Measurements from ENCODE around the gene BEGAIN. TPM values are rescaled to one million over a fixed set of nuclear protein-coding genes. Genes with fewer than 3 reads are reported as not detected.

Gene BEGAIN
- total and polyA plus RNA-seq, 2 donors (not counting 1 experiment from before 2014, with no cell fraction given) = under 0.01 to 0.17 TPM

GRCh38 chr14:100594625-100594951 is 7.4 kb upstream of the BEGAIN start:
- no peak overlapping the region for H3K4me2 ChIP-seq (ENCODE audit: extremely low read depth, insufficient read depth, low read length)
- DNase-seq (ENCODE audit: low read depth in 2 of 2) = no peak
- H4K20me1 ChIP-seq (ENCODE audit: control insufficient read depth, extremely low read depth, insufficient read depth, low read length) = no peaks in the 10 kb centered on the region
- peaks cover 2% of the 10 kb centered on the region for H3K27me3 ChIP-seq (ENCODE audit: control insufficient read depth, insufficient read depth, low read length)
- H3K79me2 ChIP-seq (ENCODE audit: control insufficient read depth, insufficient read depth, low read length) = no peaks in the 10 kb centered on the region
- H3K9ac ChIP-seq (ENCODE audit: insufficient read depth, low read length) = no peak overlapping the region
- H3K4me3 ChIP-seq (replicated peaks in 1 of 4; ENCODE audit: control extremely low read depth in 1 of 4, insufficient read depth in 1 of 4, low read depth in 3 of 4, low read length in 4 of 4) = no peak overlapping the region
- no peak overlapping the region for H2AFZ ChIP-seq (ENCODE audit: low read length)
- TF ChIP-seq CTCF (conservative IDR thresholded peaks at IDR 0.05 in 1 of 2, IDR thresholded peaks at IDR 0.05 in 1 of 2; ENCODE audit: low read depth in 1 of 2, low read length in 2 of 2) (no peak), EZH2 (IDR thresholded peaks at IDR 0.05; ENCODE audit: low read length, missing control alignments) (no peak)
- H3K27ac ChIP-seq (ENCODE audit: insufficient read depth, low read length) = no peak overlapping the region
- no peaks in the 10 kb centered on the region for H3K9me3 ChIP-seq (ENCODE audit: control insufficient read depth, insufficient read depth, low read depth, low read length)
- H3K36me3 ChIP-seq (ENCODE audit: control insufficient read depth, insufficient read depth, low read length) = no peaks in the 10 kb centered on the region
- H3K4me1 ChIP-seq (ENCODE audit: control insufficient read depth, extremely low read depth, insufficient read depth, low read length) = no peaks in the 10 kb centered on the region

- no peak overlapping the region for H2AFZ ChIP-seq (ENCODE audit: low read length)
- no peak overlapping the region for H3K4me3 ChIP-seq (replicated peaks in 1 of 4; ENCODE audit: control extremely low read depth in 1 of 4, insufficient read depth in 1 of 4, low read depth in 3 of 4, low read length in 4 of 4)
- no peaks in the 10 kb centered on the region for H3K79me2 ChIP-seq (ENCODE audit: control insufficient read depth, insufficient read depth, low read length)
- H3K36me3 ChIP-seq (ENCODE audit: control insufficient read depth, insufficient read depth, low read length) = no peaks in the 10 kb centered on the region
- TF ChIP-seq CTCF (conservative IDR thresholded peaks at IDR 0.05 in 1 of 2, IDR thresholded peaks at IDR 0.05 in 1 of 2; ENCODE audit: low read depth in 1 of 2, low read length in 2 of 2) (no peak), EZH2 (IDR thresholded peaks at IDR 0.05; ENCODE audit: low read length, missing control alignments) (no peak)
- peaks cover 2% of the 10 kb centered on the region for H3K27me3 ChIP-seq (ENCODE audit: control insufficient read depth, insufficient read depth, low read length)
- no peak for DNase-seq (ENCODE audit: low read depth in 2 of 2)
- H3K27ac ChIP-seq (ENCODE audit: insufficient read depth, low read length) = no peak overlapping the region
- no peak overlapping the region for H3K4me2 ChIP-seq (ENCODE audit: extremely low read depth, insufficient read depth, low read length)
- H3K9ac ChIP-seq (ENCODE audit: insufficient read depth, low read length) = no peak overlapping the region
- H4K20me1 ChIP-seq (ENCODE audit: control insufficient read depth, extremely low read depth, insufficient read depth, low read length) = no peaks in the 10 kb centered on the region
- no peaks in the 10 kb centered on the region for H3K4me1 ChIP-seq (ENCODE audit: control insufficient read depth, extremely low read depth, insufficient read depth, low read length)
- H3K9me3 ChIP-seq (ENCODE audit: control insufficient read depth, insufficient read depth, low read depth, low read length) = no peaks in the 10 kb centered on the region
Measured at GRCh38 chr14:100593751-100594624, 6.8 kb upstream of the BEGAIN start.

- Histone ChIP-seq H3K9ac (ENCODE audit: insufficient read depth, low read length) (no peak overlapping the region), H2AFZ (ENCODE audit: low read length) (no peak overlapping the region), H3K79me2 (ENCODE audit: control insufficient read depth, insufficient read depth, low read length) (no peaks in the 10 kb centered on the region), H3K4me2 (ENCODE audit: extremely low read depth, insufficient read depth, low read length) (no peak overlapping the region), H3K4me3 (replicated peaks in 1 of 4; ENCODE audit: control extremely low read depth in 1 of 4, insufficient read depth in 1 of 4, low read depth in 3 of 4, low read length in 4 of 4) (no peak overlapping the region), H3K4me1 (ENCODE audit: control insufficient read depth, extremely low read depth, insufficient read depth, low read length) (no peaks in the 10 kb centered on the region), H3K9me3 (ENCODE audit: control insufficient read depth, insufficient read depth, low read depth, low read length) (no peaks in the 10 kb centered on the region), H3K27me3 (ENCODE audit: control insufficient read depth, insufficient read depth, low read length) (peaks cover 6% of the 10 kb centered on the region), H3K36me3 (ENCODE audit: control insufficient read depth, insufficient read depth, low read length) (no peaks in the 10 kb centered on the region), H3K27ac (ENCODE audit: insufficient read depth, low read length) (no peak overlapping the region), H4K20me1 (ENCODE audit: control insufficient read depth, extremely low read depth, insufficient read depth, low read length) (no peaks in the 10 kb centered on the region)
- no peak for DNase-seq (ENCODE audit: low read depth in 2 of 2)
- TF ChIP-seq CTCF (conservative IDR thresholded peaks at IDR 0.05 in 1 of 2, IDR thresholded peaks at IDR 0.05 in 1 of 2; ENCODE audit: low read depth in 1 of 2, low read length in 2 of 2) = no peak
- TF ChIP-seq EZH2 (IDR thresholded peaks at IDR 0.05; ENCODE audit: low read length, missing control alignments) = no peak
Measured at GRCh38 chr14:100592972-100593371, 5.8 kb upstream of the BEGAIN start.
